Pancreas (tissue), 10 donors: ENCODE results near the gene MYMX. TPM values are rescaled to one million over a fixed set of nuclear protein-coding genes. Genes with fewer than 3 reads are reported as not detected.
A peak's percentile ranks its signal among the peaks of the same experiment; 100 is the strongest.

ENCODE experiments used
- ATAC-seq, 4 donors: fragments of 200-7000 bp; cut with Tn5 transposase; one replicate each; pipeline versions ENCODE4 v1.8.0 to v1.9.1; 2020; ENCODE audit warnings: mild to moderate bottlenecking in 4 of 4, moderate library complexity in 4 of 4
- DNase-seq, 6 donors: peaks; one replicate each; pipeline ENCODE4 v3.0.0-alpha.2; 2020
- FAIRE-seq: peaks from 2 replicates; lab custom pipeline; 2012; peaks lifted over from hg19 to GRCh38; lab: Jason Lieb, UNC
- H3K27ac ChIP-seq, 4 donors: fragments of 200-600 bp; sonication (generic); 1 replicate in 3 of 4; 2 replicates in 1 of 4; pipeline versions ENCODE4 v1.5.0 to v1.8.0; 2020
- H3K27me3 ChIP-seq, 4 donors: fragments of 200-600 bp; one replicate each; pipeline ENCODE4 v1.8.0; 2021
- H3K36me3 ChIP-seq, 3 donors: fragments of 200-600 bp; sonication (generic) in 1 of 3; one replicate each; pipeline versions ENCODE4 v1.5.0 to v1.8.0; 2020 to 2021
- H3K4me1 ChIP-seq, 3 donors: fragments of 200-600 bp; one replicate each; pipeline ENCODE4 v1.8.0; 2021
- H3K4me3 ChIP-seq, 4 donors: fragments of 200-600 bp; sonication (generic) in 2 of 4; one replicate each; pipeline versions ENCODE4 v1.5.0 to v1.8.0; 2020 to 2021
- H3K9me3 ChIP-seq, 4 donors: fragments of 200-600 bp; one replicate each; pipeline ENCODE4 v1.8.0; 2021
- WGBS, 2 donors: extraction: QIAGEN DNeasy Blood & Tissue Kit; methylation state at CpG; one replicate each; pipeline ENCODE4 v1.1.7; 2013; 5-methylcytosine and 5-hydroxymethylcytosine counted together
- intact Hi-C, 3 donors: fragments of 100-400 bp; cut with DNase I; formaldehyde crosslinking; loops; one replicate each; pipeline versions ENCODE4 v1.11.1 to v1.14.2; 2022
- polyA plus RNA-seq, 2 donors: library from polyadenylated mRNA; stranded (reverse); fragments of 200-250 nt; gene quantifications; one replicate each; pipeline ENCODE4 v1.2.3, GENCODE V29; 2013
- total RNA-seq, 6 donors: library from RNA; stranded (reverse); fragmentation: NEBNext Ultra II Directional in 4 of 6; extraction: Animal tissue kit (Norgen Biotek cat#: 25700) in 4 of 6; gene quantifications; one replicate each; pipeline versions ENCODE4 v1.2.1 to v1.2.4, GENCODE V29; 2021 to 2023
- TF ChIP-seq, protein P1 (sequence below), 4 donors: fragments of 200-600 bp; sonication (generic) in 3 of 4; IDR thresholded peaks; one replicate each; pipeline versions ENCODE4 v1.5.0 to v1.8.0; 2021; ENCODE audit warnings: antibody characterized with exemption in 4 of 4
- donor health status: healthy with polysubstance abuse.
- donor health status: DM: no; HTN: no; CAD: no; lungs with moderate emphysema.
- donor health status: DM: no; HTN: no; CAD: no.
- donor health status: control.
- donor health status: control.
- donor health status: Bipolar disorder and iron deficiency.
- donor health status: DM: yes; HTN: yes; CAD: no.
- donor health status: DM: no; HTN: no; CAD: no.
- donor health status: DM: no; HTN: no; CAD: no.
- donor health status: DM: yes; HTN: yes; CAD: no.

The MYMX gene
- total and polyA plus RNA-seq, 8 donors: 0.34 to 4.3 (median 1.7) TPM

- FAIRE-seq: no peak
- 65 to 67% methylated on average over 12 of the region's 12 CpGs for WGBS, 2 donors
Measured at GRCh38 chr6:44245391-44245911, 28.7 kb downstream of the MYMX start.

GRCh38 chr6:44245912-44246662 lies 29.4 kb downstream of the MYMX start:
- TF ChIP-seq, protein P1, sequence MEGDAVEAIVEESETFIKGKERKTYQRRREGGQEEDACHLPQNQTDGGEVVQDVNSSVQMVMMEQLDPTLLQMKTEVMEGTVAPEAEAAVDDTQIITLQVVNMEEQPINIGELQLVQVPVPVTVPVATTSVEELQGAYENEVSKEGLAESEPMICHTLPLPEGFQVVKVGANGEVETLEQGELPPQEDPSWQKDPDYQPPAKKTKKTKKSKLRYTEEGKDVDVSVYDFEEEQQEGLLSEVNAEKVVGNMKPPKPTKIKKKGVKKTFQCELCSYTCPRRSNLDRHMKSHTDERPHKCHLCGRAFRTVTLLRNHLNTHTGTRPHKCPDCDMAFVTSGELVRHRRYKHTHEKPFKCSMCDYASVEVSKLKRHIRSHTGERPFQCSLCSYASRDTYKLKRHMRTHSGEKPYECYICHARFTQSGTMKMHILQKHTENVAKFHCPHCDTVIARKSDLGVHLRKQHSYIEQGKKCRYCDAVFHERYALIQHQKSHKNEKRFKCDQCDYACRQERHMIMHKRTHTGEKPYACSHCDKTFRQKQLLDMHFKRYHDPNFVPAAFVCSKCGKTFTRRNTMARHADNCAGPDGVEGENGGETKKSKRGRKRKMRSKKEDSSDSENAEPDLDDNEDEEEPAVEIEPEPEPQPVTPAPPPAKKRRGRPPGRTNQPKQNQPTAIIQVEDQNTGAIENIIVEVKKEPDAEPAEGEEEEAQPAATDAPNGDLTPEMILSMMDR (IDR thresholded peaks at IDR 0.05): no peak
- WGBS, 2 donors: 0 to 1% methylated on average over 61 to 62 of the region's 62 CpGs
- H3K27ac ChIP-seq: peak overlapping the region; percentile 85 to 100 (median 98)
- intact Hi-C loops: no loop called here
- H3K27me3 ChIP-seq: no peaks in the 10 kb centered on the region
- ATAC-seq: peak; percentile 75 to 84 (median 76)
- peak overlapping the region; percentile 62 to 89 (median 84) for H3K4me3 ChIP-seq
- H3K9me3 ChIP-seq: no peaks in the 10 kb centered on the region
- H3K4me1 ChIP-seq: peaks cover 6 to 20% (median 17%) of the 10 kb centered on the region in 3 donors
- FAIRE-seq: no peak
- DNase-seq: peak; percentile 89 to 97 (median 92)
- peaks cover 5 to 23% (median 21%) of the 10 kb centered on the region in 3 donors for H3K36me3 ChIP-seq

More at GRCh38 chr6:44245391-44245911, 28.7 kb downstream of the MYMX start:
- Histone ChIP-seq H3K9me3 (no peaks in the 10 kb centered on the region), H3K27ac (peak overlapping the region; percentile 85 to 100 (median 98)), H3K27me3 (no peaks in the 10 kb centered on the region), H3K4me1 (peaks cover 6 to 18% (median 17%) of the 10 kb centered on the region in 3 donors), H3K4me3 (peak overlapping the region in 3 of 4 donors; percentile 62 to 89 (median 83)), H3K36me3 (peaks cover 4 to 16% (median 14%) of the 10 kb centered on the region in 3 donors)
- intact Hi-C loops: no loop called here
- no peak for ATAC-seq
- DNase-seq: no peak
- TF ChIP-seq, protein P1 (IDR thresholded peaks at IDR 0.05): no peak

- Histone ChIP-seq H3K4me3 (peak within 1 kb of the TSS; percentile 62 to 89 (median 84)), H3K9me3 (no peaks in the 10 kb centered on the region), H3K27me3 (no peaks in the 10 kb centered on the region), H3K4me1 (peaks cover 6 to 20% (median 17%) of the 10 kb centered on the region in 3 donors), H3K36me3 (peaks cover 11 to 30% (median 27%) of the 10 kb centered on the region in 3 donors), H3K27ac (peak within 1 kb of the TSS; percentile 85 to 100 (median 98))
- DNase-seq: peak; percentile 92 to 98 (median 97)
- intact Hi-C loops: no loop called here
- WGBS, 2 donors: 0% methylated on average over 34 of the region's 34 CpGs
- TF ChIP-seq, protein P1 (IDR thresholded peaks at IDR 0.05): no peak
- peak; percentile 76 to 87 (median 84) for ATAC-seq
- no peak for FAIRE-seq
Measured at GRCh38 chr6:44246663-44247337, 30.1 kb downstream of the MYMX start, which contains the start of gene HSP90AB1. Gene HSP90AB1 (plus strand): TSS chr6:44247101. CDS start chr6:44248630, 1,529 bp downstream.

DNA sequence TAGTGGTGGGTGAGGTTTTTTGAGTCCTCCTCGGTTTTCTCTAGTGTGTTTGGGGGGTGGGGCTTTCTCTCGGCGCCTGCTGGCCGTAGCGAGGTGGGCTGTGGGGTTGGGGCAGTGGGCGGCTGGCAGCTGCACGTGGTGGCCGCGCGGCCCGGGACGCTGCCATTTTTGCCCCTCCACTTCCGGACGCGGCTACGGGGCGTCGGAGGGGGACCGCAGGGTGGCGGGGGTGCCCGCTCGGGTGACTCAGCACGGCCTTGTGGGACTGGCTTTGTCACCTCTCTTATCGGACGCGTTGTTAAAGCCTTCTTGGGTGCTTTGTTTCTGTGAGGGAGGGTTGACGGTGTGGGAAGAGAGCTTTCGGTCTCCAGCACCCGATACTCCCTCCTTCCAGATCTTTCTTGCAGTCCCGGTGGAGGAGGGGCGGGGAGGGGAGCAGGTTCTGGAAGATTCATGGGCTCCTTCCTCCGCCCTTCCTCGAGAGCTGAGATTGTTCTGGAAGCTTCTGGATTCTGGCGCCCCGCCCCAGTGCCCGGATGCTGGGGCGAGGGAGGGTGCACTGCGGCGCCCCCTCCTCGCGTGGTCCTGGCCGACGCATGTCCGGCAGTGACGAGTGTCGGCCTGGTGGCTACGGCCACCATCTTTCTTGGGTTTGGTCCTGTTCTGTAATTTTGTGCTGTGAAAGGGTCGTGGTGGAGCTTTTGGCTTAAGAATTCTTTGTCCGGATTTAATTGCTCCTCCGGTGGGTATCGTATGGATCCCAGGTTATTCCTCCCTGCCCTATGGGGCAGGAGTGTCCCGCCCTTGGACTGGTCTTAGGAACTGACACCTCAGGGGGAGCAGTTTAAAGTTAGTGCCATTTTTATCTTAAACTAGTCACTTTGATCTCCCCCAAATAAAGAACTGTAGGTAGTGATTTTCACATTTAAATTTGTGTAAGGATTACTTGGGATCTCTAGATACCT lies 30.9 kb downstream of the MYMX start:
- Histone ChIP-seq H3K9me3 (no peaks in the 10 kb centered on the region), H3K4me3 (peak overlapping the region; percentile 62 to 89 (median 84)), H3K36me3 (peaks cover 11 to 38% (median 34%) of the 10 kb centered on the region in 3 donors), H3K4me1 (peaks cover 6 to 26% (median 17%) of the 10 kb centered on the region in 3 donors), H3K27ac (peak overlapping the region; percentile 85 to 100 (median 98)), H3K27me3 (no peaks in the 10 kb centered on the region)
- ATAC-seq (peak; percentile 45 to 63 (median 54)), DNase-seq (peak; percentile 83 to 92 (median 87)), FAIRE-seq (no peak)
- 1% methylated on average over 51 to 52 of the region's 52 CpGs for WGBS, 2 donors
- intact Hi-C loops: no loop called here
- TF ChIP-seq, protein P1 (IDR thresholded peaks at IDR 0.05): no peak
